A673 (cell line): Measurements from ENCODE around the gene DNAJC13. TPM values are rescaled to one million over a fixed set of nuclear protein-coding genes. Genes with fewer than 3 reads are reported as not detected.
A peak's percentile ranks its signal among the peaks of the same experiment; 100 is the strongest.
"Not testable (repeated sequence)": the region's sequence is repeated elsewhere in the genome, so short reads cannot be mapped to it uniquely, and the experiment has no call there.

Source experiments
- BruUV-seq: library from RNA; stranded (reverse); fragments of 400-500 nt; replicated peaks from 2 replicates; lab custom pipeline; 2021; lab: Mats Ljungman, UMichigan
- CTCF ChIA-PET: fragments of 300-600 bp; sonication (Branson Sonifier 250); formaldehyde crosslinking; loops from one replicate; lab custom pipeline; 2022; ENCODE audit warnings: antibody characterized with exemption; lab: Charles Lee
- POLR2A ChIA-PET: fragments of 300-600 bp; sonication (Branson Sonifier 250); formaldehyde crosslinking; loops from one replicate; lab custom pipeline; 2022; ENCODE audit warnings: antibody characterized with exemption; ENCODE audit not compliant: low non-redundant PET; lab: Charles Lee
- DNase-seq: peaks from one replicate; pipeline ENCODE4 v3.0.0-alpha.2; 2015; ENCODE audit warnings: low spot score
- H3K27ac ChIP-seq: fragments of 200-600 bp; sonication (generic); 2 replicates; pipeline ENCODE4 v1.5.1; 2016; ENCODE audit warnings: mixed run types, low read depth, mild to moderate bottlenecking, mixed read lengths, antibody characterized with exemption, low read length; ENCODE audit not compliant: poor library complexity, severe bottlenecking
- H3K27me3 ChIP-seq: fragments of 200-600 bp; sonication (generic); replicated peaks from 2 replicates; pipeline ENCODE4 v1.6.1; 2017; ENCODE audit warnings: mixed run types, low read depth, mild to moderate bottlenecking, mixed read lengths, antibody characterized with exemption, low read length; ENCODE audit not compliant: insufficient read depth, poor library complexity
- H3K36me3 ChIP-seq: fragments of 200-600 bp; sonication (generic); 2 replicates; pipeline ENCODE4 v1.6.1; 2016; ENCODE audit warnings: mixed run types, mild to moderate bottlenecking, mixed read lengths, antibody characterized with exemption, low read length; ENCODE audit not compliant: insufficient read depth, poor library complexity, severe bottlenecking
- H3K4me1 ChIP-seq: fragments of 200-600 bp; sonication (generic); 2 replicates; pipeline ENCODE4 v1.6.1; 2017; ENCODE audit warnings: mixed run types, mild to moderate bottlenecking, mixed read lengths, antibody characterized with exemption, low read length; ENCODE audit not compliant: insufficient read depth, poor library complexity, severe bottlenecking
- H3K4me3 ChIP-seq: fragments of 200-600 bp; sonication (generic); 2 replicates; pipeline ENCODE4 v1.5.1; 2016; ENCODE audit warnings: low read depth, mixed run types, mild to moderate bottlenecking, mixed read lengths, low read length; ENCODE audit not compliant: poor library complexity, severe bottlenecking
- H3K9me3 ChIP-seq: fragments of 200-600 bp; sonication (generic); 2 replicates; pipeline ENCODE4 v1.6.1; 2016; ENCODE audit warnings: mixed run types, low read depth, mild to moderate bottlenecking, mixed read lengths, antibody characterized with exemption, low read length; ENCODE audit not compliant: poor library complexity, severe bottlenecking
- EZH2 ChIP-seq: fragments of 200-600 bp; sonication (generic); IDR thresholded peaks from 2 replicates; pipeline ENCODE4 v1.6.1; 2017; ENCODE audit warnings: borderline replicate concordance, low read depth, mild to moderate bottlenecking, mixed read lengths, antibody characterized with exemption, low read length; ENCODE audit not compliant: poor library complexity, severe bottlenecking
- intact Hi-C: fragments of 100-400 bp; cut with micrococcal nuclease; formaldehyde crosslinking; loops from one replicate; pipeline ENCODE4 v1.10.0; 2022; ENCODE audit not compliant: unreplicated experiment
- total RNA-seq: library from RNA; stranded (reverse); gene quantifications from 2 replicates; pipeline ENCODE4 v1.2.3, GENCODE V29; 2021
- TF ChIP-seq, protein P1 (sequence below): fragments of 300-800, 200-600 bp; sonication (generic); conservative IDR thresholded peaks from 2 replicates; pipeline ENCODE4 v1.5.1; 2017; ENCODE audit warnings: low read depth, mild to moderate bottlenecking, antibody characterized with exemption, low read length, moderate library complexity, mixed read lengths

The DNAJC13 gene
- total RNA-seq, 1 experiment from 2014 or later, result 46.0 TPM

DNA sequence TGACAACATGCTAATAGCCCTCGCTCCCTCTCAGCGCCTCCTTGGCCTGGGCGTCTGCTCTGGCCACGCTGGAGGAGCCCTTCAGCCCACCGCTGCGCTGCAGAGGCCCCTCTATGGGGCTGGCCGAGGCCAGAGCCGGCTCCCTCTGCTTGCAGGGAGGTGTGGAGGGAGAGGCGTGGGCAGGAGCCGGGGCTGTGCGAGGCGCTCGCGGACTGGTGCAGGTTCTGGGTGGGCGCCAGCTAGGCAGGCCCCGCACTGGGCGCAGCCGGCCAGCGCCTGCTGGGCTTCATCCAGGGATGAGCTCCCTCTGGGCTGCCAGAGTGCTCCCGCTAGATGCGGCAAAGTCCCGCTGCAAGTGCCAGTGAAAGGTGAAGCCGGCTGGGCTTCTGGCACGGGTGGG lies 21.0 kb upstream of the DNAJC13 start:
- BruUV-seq, result no TSS peak
- no peak overlapping the region for H3K27ac ChIP-seq
- no peak for DNase-seq
- H3K4me3 ChIP-seq, result no peak overlapping the region
- POLR2A ChIA-PET, result no interaction called here
- H3K4me1 ChIP-seq, result no peaks in the 10 kb centered on the region
- CTCF ChIA-PET, result no interaction called here
- H3K36me3 ChIP-seq, result no peaks in the 10 kb centered on the region
- peaks cover 3% of the 10 kb centered on the region for H3K27me3 ChIP-seq
- intact Hi-C loops, result loop anchor here (5.0 kb wide), 1 partner anchor 359 kb away; the partner anchor contains the start of gene CPNE4
- H3K9me3 ChIP-seq, result no peaks in the 10 kb centered on the region
- TF ChIP-seq, protein P1, sequence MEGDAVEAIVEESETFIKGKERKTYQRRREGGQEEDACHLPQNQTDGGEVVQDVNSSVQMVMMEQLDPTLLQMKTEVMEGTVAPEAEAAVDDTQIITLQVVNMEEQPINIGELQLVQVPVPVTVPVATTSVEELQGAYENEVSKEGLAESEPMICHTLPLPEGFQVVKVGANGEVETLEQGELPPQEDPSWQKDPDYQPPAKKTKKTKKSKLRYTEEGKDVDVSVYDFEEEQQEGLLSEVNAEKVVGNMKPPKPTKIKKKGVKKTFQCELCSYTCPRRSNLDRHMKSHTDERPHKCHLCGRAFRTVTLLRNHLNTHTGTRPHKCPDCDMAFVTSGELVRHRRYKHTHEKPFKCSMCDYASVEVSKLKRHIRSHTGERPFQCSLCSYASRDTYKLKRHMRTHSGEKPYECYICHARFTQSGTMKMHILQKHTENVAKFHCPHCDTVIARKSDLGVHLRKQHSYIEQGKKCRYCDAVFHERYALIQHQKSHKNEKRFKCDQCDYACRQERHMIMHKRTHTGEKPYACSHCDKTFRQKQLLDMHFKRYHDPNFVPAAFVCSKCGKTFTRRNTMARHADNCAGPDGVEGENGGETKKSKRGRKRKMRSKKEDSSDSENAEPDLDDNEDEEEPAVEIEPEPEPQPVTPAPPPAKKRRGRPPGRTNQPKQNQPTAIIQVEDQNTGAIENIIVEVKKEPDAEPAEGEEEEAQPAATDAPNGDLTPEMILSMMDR, result no peak
- TF ChIP-seq EZH2, result no peak

GRCh38 chr3:132396776-132397175 lies 20.5 kb upstream of the DNAJC13 start:
- BruUV-seq, POLR2A ChIA-PET: not testable (repeated sequence)
- intact Hi-C loops, result loop anchor here (5.0 kb wide), 1 partner anchor 359 kb away; the partner anchor contains the start of gene CPNE4

GRCh38 chr3:132399054-132399929 lies 18.0 kb upstream of the DNAJC13 start:
- H3K27me3 ChIP-seq, result no peaks in the 10 kb centered on the region
- TF ChIP-seq, protein P1, result peak; percentile 88
- TF ChIP-seq EZH2, result no peak
- H3K27ac ChIP-seq, result no peak overlapping the region
- no peaks in the 10 kb centered on the region for H3K9me3 ChIP-seq
- no TSS peak for BruUV-seq
- peaks cover 4% of the 10 kb centered on the region for H3K4me1 ChIP-seq
- POLR2A ChIA-PET, result no interaction called here
- intact Hi-C loops, result loop anchor here (1.0 to 5.0 kb wide), 4 partner anchors 46 to 362 kb away; partner anchors contain the start of gene CPNE4
- peak; percentile 71 for DNase-seq
- H3K4me3 ChIP-seq, result no peak overlapping the region
- H3K36me3 ChIP-seq, result no peaks in the 10 kb centered on the region
- CTCF ChIA-PET, result interaction anchor here (0.6 to 1.2 kb wide), 5 partner anchors 12 to 1504 kb away, joined by 3 to 9 read pairs (median 4); no protein-coding TSS in a partner anchor

More at GRCh38 chr3:132396776-132397175, 20.5 kb upstream of the DNAJC13 start:
- CTCF ChIA-PET, H3K4me3 ChIP-seq, H3K27me3 ChIP-seq, H3K4me1 ChIP-seq, H3K9me3 ChIP-seq, DNase-seq, H3K36me3 ChIP-seq, H3K27ac ChIP-seq: not testable (repeated sequence)
